ENCODE results near the gene BCAR3.
"Not testable (repeated sequence)": the region's sequence is repeated elsewhere in the genome, so short reads cannot be mapped to it uniquely, and the experiment has no call there.

BCAR3 gene

GRCh38 chr1:93689521-93690223 lies 8.0 kb upstream of the BCAR3 start:
- DNase-seq (ENCODE audit: low read depth in 2 of 2): no peak

GRCh38 chr1:93687542-93687941 lies 5.9 kb upstream of the BCAR3 start:
- no peak for DNase-seq (ENCODE audit: low read depth in 2 of 2)

- DNase-seq (ENCODE audit: low read depth in 2 of 2): no peak
Observed at GRCh38 chr1:93686504-93687250, 5.0 kb upstream of the BCAR3 start.

- DNase-seq (ENCODE audit: low read depth in 2 of 2): no peak
Observed at GRCh38 chr1:93685918-93686317, 4.3 kb upstream of the BCAR3 start.

GRCh38 chr1:93683234-93683633 lies 1.6 kb upstream of the BCAR3 start:
- DNase-seq (ENCODE audit: low read depth in 2 of 2): no peak

GRCh38 chr1:93681989-93682412 lies 364 bp upstream of the BCAR3 start:
- no peak for DNase-seq (ENCODE audit: low read depth in 2 of 2)

GRCh38 chr1:93680420-93681100 lies 1.1 kb downstream of the BCAR3 start:
- no peak for DNase-seq (ENCODE audit: low read depth in 2 of 2)

- no peak for DNase-seq (ENCODE audit: low read depth in 2 of 2)
Observed at GRCh38 chr1:93680076-93680419, 1.6 kb downstream of the BCAR3 start.

- no peak for DNase-seq (ENCODE audit: low read depth in 2 of 2)
Observed at GRCh38 chr1:93679546-93679945, 2.1 kb downstream of the BCAR3 start.

- no peak for DNase-seq (ENCODE audit: low read depth in 2 of 2)
Observed at GRCh38 chr1:93678946-93679480, 2.6 kb downstream of the BCAR3 start.

- DNase-seq (ENCODE audit: low read depth in 2 of 2): no peak
Observed at GRCh38 chr1:93678491-93678890, 3.1 kb downstream of the BCAR3 start.

GRCh38 chr1:93677729-93678128 lies 3.9 kb downstream of the BCAR3 start:
- DNase-seq (ENCODE audit: low read depth in 2 of 2): no peak

- DNase-seq (ENCODE audit: low read depth in 2 of 2): no peak
Observed at GRCh38 chr1:93676427-93676826, 5.2 kb downstream of the BCAR3 start.

GRCh38 chr1:93675931-93676330 lies 5.7 kb downstream of the BCAR3 start:
- no peak for DNase-seq (ENCODE audit: low read depth in 2 of 2)

- DNase-seq (ENCODE audit: low read depth in 2 of 2): no peak
Observed at GRCh38 chr1:93675271-93675670, 6.4 kb downstream of the BCAR3 start.

GRCh38 chr1:93674071-93674470 lies 7.6 kb downstream of the BCAR3 start:
- DNase-seq (ENCODE audit: low read depth in 2 of 2): not testable (repeated sequence)

- no peak for DNase-seq (ENCODE audit: low read depth in 2 of 2)
Observed at GRCh38 chr1:93673163-93673829, 8.3 kb downstream of the BCAR3 start.

- DNase-seq (ENCODE audit: low read depth in 2 of 2): no peak
Observed at GRCh38 chr1:93672477-93673162, 9.0 kb downstream of the BCAR3 start.

- DNase-seq (ENCODE audit: low read depth in 2 of 2): no peak
Observed at GRCh38 chr1:93672069-93672468, 9.6 kb downstream of the BCAR3 start.

GRCh38 chr1:93671099-93671621 lies 10.5 kb downstream of the BCAR3 start:
- no peak for DNase-seq (ENCODE audit: low read depth in 2 of 2)

- DNase-seq (ENCODE audit: low read depth in 2 of 2): no peak
Observed at GRCh38 chr1:93670141-93670540, 11.5 kb downstream of the BCAR3 start.

Measured in stimulated activated CD8-positive, alpha-beta memory T cell treated with anti-CD3 and anti-CD28 coated beads, Interleukin-2, amount 100 ng/mL, for 1 hour (primary cell).